ENCODE results near the gene CLDN3.

Gene CLDN3

GRCh38 chr7:73768641-73769480, 1.2 kb downstream of the CLDN3 start:
- ATAC-seq (ENCODE audit: insufficient read depth, low read depth) = no peak
- TF ChIP-seq EZH2 (IDR thresholded peaks at IDR 0.05; ENCODE audit: borderline replicate concordance, low read depth, low read length, severe bottlenecking) (no peak), CTCF (IDR thresholded peaks at IDR 0.05; ENCODE audit: borderline replicate concordance, extremely low read depth, low read length, poor library complexity, severe bottlenecking) (no peak)
- no peak overlapping the region for H3K4me2 ChIP-seq (ENCODE audit: insufficient read depth, low read length)

GRCh38 chr7:73766556-73767229, 3.4 kb downstream of the CLDN3 start:
- no peak for ATAC-seq (ENCODE audit: insufficient read depth, low read depth)
- no peak for DNase-seq
- no peaks in the 10 kb centered on the region for H3K4me1 ChIP-seq (ENCODE audit: insufficient read depth, low read length)
- H3K4me3 ChIP-seq (ENCODE audit: low read depth in 1 of 2, low read length in 2 of 2) = no peak overlapping the region
- no peaks in the 10 kb centered on the region for H4K20me1 ChIP-seq (ENCODE audit: insufficient read depth, low read length)
- TF ChIP-seq CTCF (IDR thresholded peaks at IDR 0.05; ENCODE audit: borderline replicate concordance, extremely low read depth, low read length, poor library complexity, severe bottlenecking) (no peak), EZH2 (IDR thresholded peaks at IDR 0.05; ENCODE audit: borderline replicate concordance, low read depth, low read length, severe bottlenecking) (no peak)
- no peaks in the 10 kb centered on the region for H3K27me3 ChIP-seq (ENCODE audit: insufficient read depth, low read length, poor library complexity)
- H3K4me2 ChIP-seq (ENCODE audit: insufficient read depth, low read length) = no peak overlapping the region
- H2AFZ ChIP-seq (ENCODE audit: low read depth, low read length) = no peak overlapping the region
- H3K79me2 ChIP-seq (ENCODE audit: insufficient read depth, low read length) = no peaks in the 10 kb centered on the region
- no peak overlapping the region for H3K27ac ChIP-seq (ENCODE audit: low read length)
- no peaks in the 10 kb centered on the region for H3K9me3 ChIP-seq (ENCODE audit: insufficient read depth, low read length, severe bottlenecking)
- no peak overlapping the region for H3K9ac ChIP-seq (ENCODE audit: low read depth, low read length)
- no peaks in the 10 kb centered on the region for H3K36me3 ChIP-seq (ENCODE audit: insufficient read depth, low read length)

More at GRCh38 chr7:73768641-73769480, 1.2 kb downstream of the CLDN3 start:
- Histone ChIP-seq H2AFZ (ENCODE audit: low read depth, low read length) (no peak overlapping the region), H3K79me2 (ENCODE audit: insufficient read depth, low read length) (no peaks in the 10 kb centered on the region), H3K9ac (ENCODE audit: low read depth, low read length) (no peak overlapping the region), H3K27me3 (ENCODE audit: insufficient read depth, low read length, poor library complexity) (no peaks in the 10 kb centered on the region), H4K20me1 (ENCODE audit: insufficient read depth, low read length) (no peaks in the 10 kb centered on the region), H3K4me3 (ENCODE audit: low read depth in 1 of 2, low read length in 2 of 2) (no peak overlapping the region), H3K4me1 (ENCODE audit: insufficient read depth, low read length) (no peaks in the 10 kb centered on the region), H3K36me3 (ENCODE audit: insufficient read depth, low read length) (no peaks in the 10 kb centered on the region), H3K9me3 (ENCODE audit: insufficient read depth, low read length, severe bottlenecking) (no peaks in the 10 kb centered on the region), H3K27ac (ENCODE audit: low read length) (no peak overlapping the region)
- DNase-seq = no peak

GRCh38 chr7:73762659-73762999, 7.4 kb downstream of the CLDN3 start:
- Histone ChIP-seq H3K4me1 (ENCODE audit: insufficient read depth, low read length) (no peaks in the 10 kb centered on the region), H3K9ac (ENCODE audit: low read depth, low read length) (no peak overlapping the region), H4K20me1 (ENCODE audit: insufficient read depth, low read length) (no peaks in the 10 kb centered on the region), H3K4me2 (ENCODE audit: insufficient read depth, low read length) (no peak overlapping the region), H3K9me3 (ENCODE audit: insufficient read depth, low read length, severe bottlenecking) (no peaks in the 10 kb centered on the region), H3K79me2 (ENCODE audit: insufficient read depth, low read length) (no peaks in the 10 kb centered on the region), H3K36me3 (ENCODE audit: insufficient read depth, low read length) (no peaks in the 10 kb centered on the region), H2AFZ (ENCODE audit: low read depth, low read length) (no peak overlapping the region), H3K4me3 (ENCODE audit: low read depth in 1 of 2, low read length in 2 of 2) (no peak overlapping the region), H3K27me3 (ENCODE audit: insufficient read depth, low read length, poor library complexity) (no peaks in the 10 kb centered on the region), H3K27ac (ENCODE audit: low read length) (no peak overlapping the region)
- ATAC-seq (ENCODE audit: insufficient read depth, low read depth) = no peak
- no peak for TF ChIP-seq EZH2 (IDR thresholded peaks at IDR 0.05; ENCODE audit: borderline replicate concordance, low read depth, low read length, severe bottlenecking)
- no peak for TF ChIP-seq CTCF (IDR thresholded peaks at IDR 0.05; ENCODE audit: borderline replicate concordance, extremely low read depth, low read length, poor library complexity, severe bottlenecking)
- DNase-seq = no peak

All from DND-41 (cell line).